ENCODE results near the gene SLC39A5. TPM values are rescaled to one million over a fixed set of nuclear protein-coding genes. Genes with fewer than 3 reads are reported as not detected.

The SLC39A5 gene
- total RNA-seq, 1 experiment from 2014 or later, result not detected

DNA sequence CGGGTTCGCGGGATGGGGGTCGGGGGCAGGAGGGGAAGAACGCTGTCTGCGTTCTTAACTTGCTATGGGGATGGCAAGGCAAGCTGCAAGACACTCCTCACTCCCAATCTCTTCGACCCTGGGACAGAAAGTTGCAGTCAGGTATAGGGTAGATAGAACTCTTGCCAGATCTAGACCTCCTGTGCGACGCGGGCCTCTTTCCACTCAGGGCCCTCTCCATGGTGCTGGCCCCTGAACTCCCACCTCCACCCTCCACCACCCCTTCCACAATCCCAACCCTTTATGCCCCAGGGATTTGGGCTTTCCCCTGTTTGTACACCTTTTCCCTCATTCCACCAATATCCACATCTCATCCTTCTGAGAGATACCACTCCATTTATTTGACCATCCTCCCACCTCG is 4.9 kb upstream of the SLC39A5 start:
- Histone ChIP-seq H3K9ac (ENCODE audit: extremely low read depth, insufficient read length, low read length) (no peak overlapping the region), H2AK5ac (ENCODE audit: insufficient read length, low read length) (no peak overlapping the region), H3K18ac (ENCODE audit: insufficient read length, low read depth, low read length) (no peak overlapping the region), H3K79me1 (ENCODE audit: insufficient read depth, low read depth, low read length, poor library complexity, severe bottlenecking) (no peaks in the 10 kb centered on the region), H2AFZ (ENCODE audit: low read length) (no peak overlapping the region), H2BK20ac (ENCODE audit: low read depth, low read length, poor library complexity, severe bottlenecking) (no peak overlapping the region), H3T11ph (ENCODE audit: low read length) (no peak overlapping the region), H4K20me1 (ENCODE audit: control insufficient read depth, insufficient read depth, insufficient read length) (peaks cover 3% of the 10 kb centered on the region), H3K4me2 (ENCODE audit: insufficient read depth, insufficient read length, low read length) (peak overlapping the region; percentile 58), H4K91ac (ENCODE audit: insufficient read length, low read depth, low read length) (no peak overlapping the region), H2BK15ac (ENCODE audit: low read depth, low read length) (no peak overlapping the region), H2BK12ac (ENCODE audit: insufficient read length, low read depth, low read length) (no peak overlapping the region), H2BK5ac (ENCODE audit: insufficient read length, low read length) (no peak overlapping the region), H3K23me2 (ENCODE audit: insufficient read length, low read depth, low read length, poor library complexity, severe bottlenecking) (peaks cover 26% of the 10 kb centered on the region), H3K4me1 (ENCODE audit: insufficient read depth, low read length) (peaks cover 2% of the 10 kb centered on the region; the same call in 1 of the 2 replicates), H3K4ac (ENCODE audit: low read depth, low read length) (no peak overlapping the region), H4K8ac (replicated peaks; ENCODE audit: insufficient read length, low read depth, low read length) (no peak overlapping the region), H3K14ac (ENCODE audit: insufficient read depth, low read length) (no peak overlapping the region), H4K5ac (ENCODE audit: insufficient read length, low read depth, low read length) (no peak overlapping the region), H3K27ac (ENCODE audit: insufficient read length, low read depth, low read length) (no peak overlapping the region), H3K9me3 (ENCODE audit: control insufficient read depth, low read depth, low read length) (no peaks in the 10 kb centered on the region), H3K27me3 (ENCODE audit: insufficient read depth, low read length) (no peaks in the 10 kb centered on the region), H3K79me2 (ENCODE audit: insufficient read depth, low read length) (no peaks in the 10 kb centered on the region; the same call in 1 of the 2 replicates), H3K23ac (ENCODE audit: insufficient read length, low read depth, low read length) (no peak overlapping the region), H3K56ac (ENCODE audit: insufficient read length, low read depth, low read length) (peak overlapping the region; percentile 2), H2BK120ac (ENCODE audit: low read depth, low read length, poor library complexity, severe bottlenecking) (no peak overlapping the region)
- Mint-ChIP-seq H3K27me3 (ENCODE audit: low read depth) (no peaks in the 10 kb centered on the region), H3K27ac (peak overlapping the region in 1 of 3 experiments; percentile 70; a peak in 1 of 7 replicates), H3K4me3 (peak overlapping the region; percentile 78 to 88), H3K36me3 (ENCODE audit: insufficient read depth in 1 of 3, low read depth in 3 of 3) (peaks cover 5 to 17% (median 10%) of the 10 kb centered on the region in 3 experiments; a peak in 6 of 7 replicates), H3K9me3 (no peaks in the 10 kb centered on the region; a peak in 1 of 5 replicates), H3K4me1 (peaks cover 33 to 39% of the 10 kb centered on the region in 2 experiments)
- 100% methylated on average over 1 of the region's 11 CpGs for WGBS (ENCODE audit: extremely low coverage, insufficient read length, low lambda C conversion rate)
- TF ChIP-seq, protein P1, sequence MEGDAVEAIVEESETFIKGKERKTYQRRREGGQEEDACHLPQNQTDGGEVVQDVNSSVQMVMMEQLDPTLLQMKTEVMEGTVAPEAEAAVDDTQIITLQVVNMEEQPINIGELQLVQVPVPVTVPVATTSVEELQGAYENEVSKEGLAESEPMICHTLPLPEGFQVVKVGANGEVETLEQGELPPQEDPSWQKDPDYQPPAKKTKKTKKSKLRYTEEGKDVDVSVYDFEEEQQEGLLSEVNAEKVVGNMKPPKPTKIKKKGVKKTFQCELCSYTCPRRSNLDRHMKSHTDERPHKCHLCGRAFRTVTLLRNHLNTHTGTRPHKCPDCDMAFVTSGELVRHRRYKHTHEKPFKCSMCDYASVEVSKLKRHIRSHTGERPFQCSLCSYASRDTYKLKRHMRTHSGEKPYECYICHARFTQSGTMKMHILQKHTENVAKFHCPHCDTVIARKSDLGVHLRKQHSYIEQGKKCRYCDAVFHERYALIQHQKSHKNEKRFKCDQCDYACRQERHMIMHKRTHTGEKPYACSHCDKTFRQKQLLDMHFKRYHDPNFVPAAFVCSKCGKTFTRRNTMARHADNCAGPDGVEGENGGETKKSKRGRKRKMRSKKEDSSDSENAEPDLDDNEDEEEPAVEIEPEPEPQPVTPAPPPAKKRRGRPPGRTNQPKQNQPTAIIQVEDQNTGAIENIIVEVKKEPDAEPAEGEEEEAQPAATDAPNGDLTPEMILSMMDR (conservative IDR thresholded peaks at IDR 0.05), result no peak
- no peak for DNase-seq

Data from H9 (cell line).